Measurements from ENCODE around the gene MDK.

MDK gene

GRCh38 chr11:46362156-46363030 is 19.1 kb upstream of the MDK start:
- H3K4me3 ChIP-seq (replicated peaks; ENCODE audit: low read depth, low read length) = no peak overlapping the region
- no peak for TF ChIP-seq CTCF (IDR thresholded peaks at IDR 0.05; ENCODE audit: low read depth, low read length, missing control alignments)
- DNase-seq (ENCODE audit: extremely low read depth, low read depth) = no peak

GRCh38 chr11:46363031-46363407 is 18.4 kb upstream of the MDK start:
- DNase-seq (ENCODE audit: extremely low read depth, low read depth) = no peak
- H3K4me3 ChIP-seq (replicated peaks; ENCODE audit: low read depth, low read length) = no peak overlapping the region
- TF ChIP-seq CTCF (IDR thresholded peaks at IDR 0.05; ENCODE audit: low read depth, low read length, missing control alignments) = no peak

GRCh38 chr11:46363455-46364005 is 17.9 kb upstream of the MDK start:
- no peak for TF ChIP-seq CTCF (IDR thresholded peaks at IDR 0.05; ENCODE audit: low read depth, low read length, missing control alignments)
- no peak for DNase-seq (ENCODE audit: extremely low read depth, low read depth)
- no peak overlapping the region for H3K4me3 ChIP-seq (replicated peaks; ENCODE audit: low read depth, low read length)

- DNase-seq (ENCODE audit: extremely low read depth, low read depth) = no peak
- no peak for TF ChIP-seq CTCF (IDR thresholded peaks at IDR 0.05; ENCODE audit: low read depth, low read length, missing control alignments)
- no peak overlapping the region for H3K4me3 ChIP-seq (replicated peaks; ENCODE audit: low read depth, low read length)
Measured at GRCh38 chr11:46364056-46364455, 17.4 kb upstream of the MDK start.

- no peak for DNase-seq (ENCODE audit: extremely low read depth, low read depth)
- no peak for TF ChIP-seq CTCF (IDR thresholded peaks at IDR 0.05; ENCODE audit: low read depth, low read length, missing control alignments)
- H3K4me3 ChIP-seq (replicated peaks; ENCODE audit: low read depth, low read length) = no peak overlapping the region
Measured at GRCh38 chr11:46364791-46365190, 16.7 kb upstream of the MDK start.

GRCh38 chr11:46366260-46366659 is 15.2 kb upstream of the MDK start:
- no peak for TF ChIP-seq CTCF (IDR thresholded peaks at IDR 0.05; ENCODE audit: low read depth, low read length, missing control alignments)
- no peak for DNase-seq (ENCODE audit: extremely low read depth, low read depth)
- H3K4me3 ChIP-seq (replicated peaks; ENCODE audit: low read depth, low read length) = no peak overlapping the region

Measured in HFF-Myc (cell line).